Immature natural killer cell (primary cell): Measurements from ENCODE around the gene PSMD1. TPM values are rescaled to one million over a fixed set of nuclear protein-coding genes. Genes with fewer than 3 reads are reported as not detected.
"Not testable (repeated sequence)": the region's sequence is repeated elsewhere in the genome, so short reads cannot be mapped to it uniquely, and the experiment has no call there.

ENCODE experiments used
- DNase-seq, 3 donors: peaks; one replicate each; pipeline ENCODE4 v3.0.0; 2022; ENCODE audit warnings: mixed read lengths in 1 of 3
- H3K27ac Mint-ChIP-seq, 6 donors: one replicate each; pipeline ENCODE4 v1.8.0; 2020; ENCODE audit warnings: mixed read lengths in 6 of 6, mild to moderate bottlenecking in 5 of 6, inconsistent platforms in 4 of 6, moderate library complexity in 3 of 6
- H3K27me3 Mint-ChIP-seq, 3 donors: one replicate each; pipeline ENCODE4 v1.8.0; 2020 to 2021; ENCODE audit warnings: low read depth in 3 of 3, mild to moderate bottlenecking in 3 of 3, mixed read lengths in 3 of 3, moderate library complexity in 3 of 3, inconsistent platforms in 1 of 3
- H3K36me3 Mint-ChIP-seq, 3 donors: one replicate each; pipeline ENCODE4 v1.8.0; 2020; ENCODE audit warnings: mixed read lengths in 3 of 3, inconsistent platforms in 2 of 3, mild to moderate bottlenecking in 2 of 3
- H3K4me1 Mint-ChIP-seq, 2 donors: one replicate each; pipeline ENCODE4 v1.8.0; 2020; ENCODE audit warnings: inconsistent platforms in 2 of 2, mild to moderate bottlenecking in 2 of 2, mixed read lengths in 2 of 2, moderate library complexity in 1 of 2
- H3K4me3 Mint-ChIP-seq, 5 donors: one replicate each; pipeline ENCODE4 v1.8.0; 2020; ENCODE audit warnings: mild to moderate bottlenecking in 5 of 5, mixed read lengths in 5 of 5, inconsistent platforms in 3 of 5, moderate library complexity in 3 of 5
- H3K9me3 Mint-ChIP-seq, 6 donors: one replicate each; pipeline ENCODE4 v1.8.0; 2020; ENCODE audit warnings: mild to moderate bottlenecking in 6 of 6, mixed read lengths in 6 of 6, inconsistent platforms in 4 of 6, moderate library complexity in 3 of 6
- polyA plus RNA-seq, 3 donors: library from polyadenylated mRNA; unstranded; fragments of 300-500 nt; fragmentation: Illumina TruSeq; gene quantifications; one replicate each; pipeline ENCODE4 v1.2.3, GENCODE V29; 2021

Gene PSMD1
- polyA plus RNA-seq, 3 donors from 2014 or later = 35.1 to 79.2 (median 61.0) TPM

DNA sequence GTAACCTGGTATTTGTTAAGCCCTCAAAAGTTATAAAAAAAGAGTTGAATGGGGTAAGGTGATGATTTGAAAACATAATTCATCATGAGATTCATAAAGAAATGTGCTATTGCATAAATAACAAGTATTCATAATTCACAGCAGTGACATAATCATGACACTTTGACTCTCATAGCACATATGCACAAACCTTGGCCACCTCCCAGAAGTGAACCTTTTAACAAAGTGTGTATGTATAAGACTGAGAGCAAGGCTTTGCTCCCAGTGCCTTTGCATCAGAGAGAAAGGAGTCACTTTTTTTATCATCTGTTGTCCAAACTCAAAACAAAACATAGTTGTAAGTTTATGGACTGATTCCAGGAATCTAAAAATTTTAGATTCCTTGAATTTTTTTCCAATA is 83.1 kb downstream of the PSMD1 start:
- no peaks in the 10 kb centered on the region for H3K9me3 Mint-ChIP-seq
- H3K4me1 Mint-ChIP-seq = no peaks in the 10 kb centered on the region
- H3K27me3 Mint-ChIP-seq = no peaks in the 10 kb centered on the region
- no peak for DNase-seq
- peaks cover 0 to 3% (median 3%) of the 10 kb centered on the region in 3 donors for H3K36me3 Mint-ChIP-seq
- no peak overlapping the region for H3K4me3 Mint-ChIP-seq
- H3K27ac Mint-ChIP-seq = no peak overlapping the region

DNA sequence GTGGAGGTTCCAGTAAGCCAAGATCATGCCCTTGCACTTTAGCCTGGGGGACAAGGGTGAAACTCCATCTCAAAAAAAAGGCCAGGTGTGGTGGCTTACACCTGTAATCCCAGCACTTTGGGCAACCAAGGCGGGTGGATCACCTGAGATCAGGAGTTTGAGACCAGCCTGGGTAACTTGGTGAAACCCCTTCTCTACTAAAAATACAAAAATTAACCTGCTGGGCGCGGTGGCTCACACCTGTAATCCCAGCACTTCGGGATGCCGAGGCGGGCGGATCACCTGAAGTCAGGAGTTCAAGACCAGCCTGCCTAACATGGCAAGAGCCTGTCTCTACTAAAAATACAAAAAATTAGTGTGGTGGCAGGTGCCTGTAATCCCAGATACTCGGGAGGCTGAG is 84.1 kb downstream of the PSMD1 start:
- not testable (repeated sequence) for DNase-seq, H3K36me3 Mint-ChIP-seq, H3K4me3 Mint-ChIP-seq, H3K27ac Mint-ChIP-seq, H3K4me1 Mint-ChIP-seq, H3K27me3 Mint-ChIP-seq, H3K9me3 Mint-ChIP-seq

DNA sequence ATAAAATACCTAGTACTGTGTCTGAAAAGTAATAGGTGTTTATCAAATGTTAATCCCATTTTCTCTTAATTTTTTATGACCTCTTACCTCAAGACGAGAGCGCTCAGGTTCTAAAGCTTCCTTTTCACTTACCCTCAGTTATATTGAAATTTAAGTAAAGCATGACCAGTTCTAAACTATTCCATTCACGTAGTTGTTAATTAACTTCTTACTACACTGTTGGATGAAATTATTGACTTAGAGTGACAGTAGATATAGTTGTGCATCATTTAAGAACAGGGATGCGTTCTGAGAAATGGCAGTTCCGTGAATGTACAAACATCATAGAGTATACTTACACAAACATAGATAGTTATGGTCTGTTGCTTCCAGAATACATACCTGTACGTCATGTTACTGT is 88.2 kb downstream of the PSMD1 start:
- Mint-ChIP-seq H3K27me3 (no peaks in the 10 kb centered on the region), H3K4me1 (no peaks in the 10 kb centered on the region), H3K36me3 (peaks cover 23 to 30% (median 24%) of the 10 kb centered on the region in 3 donors), H3K27ac (no peak overlapping the region), H3K4me3 (no peak overlapping the region), H3K9me3 (no peaks in the 10 kb centered on the region)
- DNase-seq = no peak

DNA sequence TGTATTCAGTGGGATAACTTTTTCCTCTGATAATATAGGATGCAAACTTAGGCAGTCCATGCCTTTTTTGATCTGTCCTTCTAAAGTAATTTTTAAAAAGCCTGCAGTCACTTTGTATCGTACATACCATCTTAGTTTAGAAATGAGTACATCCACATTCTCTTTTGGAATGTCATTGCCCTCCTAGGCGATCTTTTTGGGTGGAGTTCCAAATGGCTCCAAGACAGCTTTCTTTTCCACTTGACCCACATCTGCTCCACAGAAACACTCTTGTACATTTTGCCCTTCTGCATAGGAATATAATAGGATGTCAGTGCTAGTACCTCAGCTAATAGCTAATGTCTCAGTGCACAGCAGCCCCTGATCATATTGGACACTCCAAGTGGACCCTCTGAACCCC is 90.0 kb downstream of the PSMD1 start:
- Mint-ChIP-seq H3K4me1 (no peaks in the 10 kb centered on the region), H3K4me3 (no peak overlapping the region)

DNA sequence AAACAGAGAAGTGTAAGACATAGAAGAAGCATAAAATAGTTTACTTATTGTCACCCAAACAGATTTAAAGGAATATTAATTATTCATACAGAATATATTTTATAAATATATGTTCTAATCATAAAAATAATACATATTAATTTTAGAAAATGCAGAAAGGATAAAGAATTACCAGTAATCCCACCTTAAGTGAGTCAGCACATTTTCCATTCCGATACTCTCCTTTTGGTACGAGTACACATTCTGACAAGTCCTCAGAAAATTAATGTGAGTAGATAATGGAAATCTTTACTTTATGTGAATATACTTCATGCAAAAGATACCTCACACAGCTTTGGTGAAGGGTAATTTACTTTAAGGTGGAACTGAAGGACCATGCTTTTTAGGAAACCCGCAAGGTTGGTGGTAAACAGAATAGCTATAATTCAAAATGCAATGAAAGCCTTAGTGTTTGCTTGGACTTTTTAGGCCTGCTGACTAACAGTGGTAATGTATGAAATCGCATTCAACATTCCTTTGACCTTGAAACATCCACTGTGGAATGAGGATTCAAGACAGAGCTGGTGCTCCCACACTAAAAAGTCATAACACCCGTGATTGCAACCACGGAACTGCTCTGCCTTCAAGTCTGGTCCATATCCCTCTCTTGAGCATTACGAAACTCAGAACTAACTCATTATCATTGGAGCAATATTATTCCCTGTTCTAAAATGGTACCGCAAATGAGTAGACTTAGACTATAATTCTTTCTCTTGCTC is 96.3 kb downstream of the PSMD1 start:
- Mint-ChIP-seq H3K4me1 (no peaks in the 10 kb centered on the region), H3K36me3 (peaks cover 15 to 24% (median 22%) of the 10 kb centered on the region in 3 donors), H3K9me3 (no peaks in the 10 kb centered on the region), H3K27me3 (no peaks in the 10 kb centered on the region), H3K4me3 (no peak overlapping the region), H3K27ac (no peak overlapping the region)
- DNase-seq = no peak

More for the DNA sequence above, 90.0 kb downstream of the PSMD1 start:
- Mint-ChIP-seq H3K27ac (no peak overlapping the region), H3K36me3 (peaks cover 24 to 31% (median 26%) of the 10 kb centered on the region in 3 donors), H3K27me3 (no peaks in the 10 kb centered on the region), H3K9me3 (no peaks in the 10 kb centered on the region)
- no peak for DNase-seq

DNA sequence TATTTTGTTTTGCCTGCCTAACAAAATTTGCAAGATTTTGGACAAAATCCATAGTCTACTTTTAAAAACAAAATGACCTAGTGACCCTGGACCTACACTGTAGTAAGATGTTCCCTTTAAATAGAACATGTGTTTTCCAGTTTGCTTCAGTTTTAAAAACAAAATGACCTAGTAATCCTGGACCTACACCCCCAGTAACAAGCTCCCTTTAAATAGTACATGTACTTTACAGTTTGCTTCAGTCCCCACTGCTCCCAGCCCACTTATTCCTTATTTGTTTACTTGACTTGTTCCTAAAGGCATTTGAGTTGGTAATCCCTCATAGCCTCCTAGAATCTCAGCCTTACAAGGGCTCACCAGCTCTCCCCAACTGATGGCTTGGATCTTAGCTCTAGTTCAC is 102.6 kb downstream of the PSMD1 start:
- peaks cover 4 to 13% of the 10 kb centered on the region in 2 donors for H3K4me1 Mint-ChIP-seq
- no peaks in the 10 kb centered on the region for H3K9me3 Mint-ChIP-seq
- DNase-seq = no peak
- no peak overlapping the region for H3K4me3 Mint-ChIP-seq
- no peak overlapping the region for H3K27ac Mint-ChIP-seq
- peaks cover 7 to 24% (median 16%) of the 10 kb centered on the region in 3 donors for H3K36me3 Mint-ChIP-seq
- no peaks in the 10 kb centered on the region for H3K27me3 Mint-ChIP-seq

DNA sequence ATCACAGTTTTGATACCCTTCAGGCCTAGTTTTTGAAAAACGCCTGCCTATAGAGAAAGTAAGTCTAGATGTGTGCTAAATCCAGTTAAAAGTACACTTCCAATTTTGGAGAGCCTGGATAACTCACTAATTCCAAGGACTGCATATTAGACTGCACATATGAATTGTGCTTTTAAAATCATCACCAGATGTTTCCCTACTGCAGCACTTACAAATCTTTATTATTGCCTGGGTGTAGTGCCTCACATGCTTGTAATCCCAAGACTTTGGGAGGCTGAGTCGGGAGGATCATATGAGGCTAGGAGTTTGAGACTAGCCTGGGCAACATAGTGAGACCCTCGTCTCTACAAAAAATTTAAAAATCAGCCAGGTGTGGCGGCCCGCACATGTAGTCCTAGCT is 104.0 kb downstream of the PSMD1 start:
- Mint-ChIP-seq H3K27ac (no peak overlapping the region), H3K36me3 (peaks cover 9 to 28% (median 11%) of the 10 kb centered on the region in 3 donors), H3K4me1 (peaks cover 4 to 13% of the 10 kb centered on the region in 2 donors), H3K27me3 (no peaks in the 10 kb centered on the region), H3K9me3 (no peaks in the 10 kb centered on the region), H3K4me3 (no peak overlapping the region)
- DNase-seq = no peak

DNA sequence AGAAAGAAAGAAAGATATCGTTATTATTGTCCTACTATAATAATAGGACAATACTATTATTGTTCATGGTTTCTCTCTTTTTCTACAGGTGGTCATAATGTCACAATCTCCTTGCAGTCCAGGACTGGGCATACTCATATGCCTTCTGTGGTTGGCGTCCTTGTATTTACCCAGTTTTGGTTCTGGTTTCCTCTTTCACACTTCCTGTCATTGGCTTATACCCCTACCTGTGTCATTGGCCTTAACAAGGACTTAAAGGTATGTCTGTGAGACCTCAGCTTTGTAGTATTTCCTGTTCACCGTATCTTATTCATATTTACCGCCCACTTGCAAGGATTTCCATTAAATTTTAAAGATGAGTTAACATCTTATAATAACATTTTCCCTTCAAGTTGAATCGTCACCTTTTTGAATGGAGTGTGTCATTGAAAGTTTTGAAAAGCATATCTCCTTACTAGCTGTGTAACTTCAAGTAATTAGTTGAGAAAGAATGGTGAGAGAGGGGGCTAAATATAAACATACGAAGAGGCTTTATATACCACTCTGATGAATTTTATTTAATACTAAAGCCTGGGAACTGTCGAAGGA is 104.7 kb downstream of the PSMD1 start:
- peak overlapping the region in 1 of 6 donors; percentile 8 for H3K27ac Mint-ChIP-seq

DNA sequence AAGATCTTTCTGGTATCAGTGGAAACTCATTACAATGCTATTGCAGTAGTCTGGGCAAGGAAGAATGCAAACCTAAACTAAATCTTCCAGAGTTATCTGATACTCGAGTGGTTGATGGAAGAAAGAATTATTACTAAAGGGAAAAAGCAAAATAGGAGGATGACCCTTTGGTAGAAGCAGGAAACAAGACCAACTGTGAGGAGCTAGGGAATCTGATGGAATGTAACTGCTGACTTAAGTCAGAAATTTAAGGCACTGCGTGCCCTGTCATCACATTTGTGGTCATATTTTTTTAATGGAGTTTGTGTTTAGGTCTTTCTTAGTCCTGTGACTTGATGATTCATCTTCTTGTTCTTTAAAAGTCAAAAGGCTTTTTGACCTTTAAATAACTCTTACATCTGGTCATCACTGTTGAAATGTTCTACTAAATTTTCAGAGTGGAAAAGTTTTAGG is 105.2 kb downstream of the PSMD1 start:
- H3K27ac Mint-ChIP-seq = no peak overlapping the region
- H3K4me1 Mint-ChIP-seq = peaks cover 4 to 13% of the 10 kb centered on the region in 2 donors
- H3K27me3 Mint-ChIP-seq = no peaks in the 10 kb centered on the region
- H3K36me3 Mint-ChIP-seq = peaks cover 13 to 32% (median 19%) of the 10 kb centered on the region in 3 donors
- H3K9me3 Mint-ChIP-seq = no peaks in the 10 kb centered on the region
- H3K4me3 Mint-ChIP-seq = no peak overlapping the region
- DNase-seq = no peak

More for the DNA sequence above, 104.7 kb downstream of the PSMD1 start:
- DNase-seq = no peak
- Mint-ChIP-seq H3K27me3 (no peaks in the 10 kb centered on the region), H3K9me3 (no peaks in the 10 kb centered on the region), H3K4me1 (peaks cover 4 to 13% of the 10 kb centered on the region in 2 donors), H3K36me3 (peaks cover 9 to 28% (median 15%) of the 10 kb centered on the region in 3 donors), H3K4me3 (no peak overlapping the region)

DNA sequence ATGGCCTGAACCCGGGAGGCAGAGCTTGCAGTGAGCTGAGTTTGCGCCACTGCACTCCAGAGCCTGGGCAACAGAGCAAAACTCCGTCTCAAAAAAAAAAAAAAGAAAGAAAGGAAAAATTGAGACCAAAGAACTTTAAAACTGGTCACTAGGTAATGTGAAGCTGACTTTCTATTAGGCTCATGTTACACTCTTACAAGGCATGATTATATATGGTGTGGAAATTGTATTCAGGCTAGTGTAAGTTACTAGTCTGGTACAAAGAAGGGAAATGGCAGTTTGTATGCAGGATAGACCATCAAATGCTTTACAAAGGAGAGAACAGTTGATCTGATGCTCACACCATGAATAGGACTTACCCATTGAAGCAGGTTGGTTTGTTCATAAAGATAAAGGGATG is 106.3 kb downstream of the PSMD1 start:
- H3K27ac Mint-ChIP-seq = no peak overlapping the region
- no peaks in the 10 kb centered on the region for H3K27me3 Mint-ChIP-seq
- DNase-seq = no peak
- H3K4me3 Mint-ChIP-seq = no peak overlapping the region
- peaks cover 18 to 42% (median 24%) of the 10 kb centered on the region in 3 donors for H3K36me3 Mint-ChIP-seq
- no peaks in the 10 kb centered on the region for H3K9me3 Mint-ChIP-seq
- H3K4me1 Mint-ChIP-seq = peaks cover 4 to 13% of the 10 kb centered on the region in 2 donors

DNA sequence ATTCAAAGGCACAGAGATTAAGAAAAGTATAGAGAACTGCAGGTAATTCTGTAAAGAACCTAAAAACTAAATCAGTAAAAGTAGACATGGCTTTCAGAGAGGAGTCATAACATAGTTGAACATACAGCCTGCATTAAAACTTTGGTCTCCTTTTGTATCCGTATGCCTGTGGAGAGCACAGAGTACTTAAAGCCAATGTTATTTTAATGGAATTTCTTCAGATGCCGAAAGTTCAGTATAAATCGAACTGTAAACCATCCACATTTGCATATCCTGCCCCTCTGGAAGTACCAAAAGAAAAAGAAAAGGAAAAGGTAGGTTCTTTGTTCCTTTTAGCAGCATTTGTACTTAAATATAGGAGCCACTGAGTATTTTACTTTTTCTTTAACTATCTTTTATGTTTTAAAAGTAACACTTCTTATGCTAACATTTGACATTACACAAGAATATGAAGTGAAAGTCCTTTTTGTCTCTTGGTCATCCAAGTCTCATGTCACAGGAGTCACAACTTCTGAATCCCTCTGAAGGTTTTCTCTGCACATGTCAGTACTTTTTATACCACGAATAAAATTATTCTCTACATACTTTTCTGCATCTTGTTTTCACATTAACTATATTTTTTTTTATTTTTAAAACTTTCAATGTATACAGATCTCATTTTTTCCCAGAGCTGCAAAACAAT is 106.9 kb downstream of the PSMD1 start:
- no peak overlapping the region for H3K27ac Mint-ChIP-seq

DNA sequence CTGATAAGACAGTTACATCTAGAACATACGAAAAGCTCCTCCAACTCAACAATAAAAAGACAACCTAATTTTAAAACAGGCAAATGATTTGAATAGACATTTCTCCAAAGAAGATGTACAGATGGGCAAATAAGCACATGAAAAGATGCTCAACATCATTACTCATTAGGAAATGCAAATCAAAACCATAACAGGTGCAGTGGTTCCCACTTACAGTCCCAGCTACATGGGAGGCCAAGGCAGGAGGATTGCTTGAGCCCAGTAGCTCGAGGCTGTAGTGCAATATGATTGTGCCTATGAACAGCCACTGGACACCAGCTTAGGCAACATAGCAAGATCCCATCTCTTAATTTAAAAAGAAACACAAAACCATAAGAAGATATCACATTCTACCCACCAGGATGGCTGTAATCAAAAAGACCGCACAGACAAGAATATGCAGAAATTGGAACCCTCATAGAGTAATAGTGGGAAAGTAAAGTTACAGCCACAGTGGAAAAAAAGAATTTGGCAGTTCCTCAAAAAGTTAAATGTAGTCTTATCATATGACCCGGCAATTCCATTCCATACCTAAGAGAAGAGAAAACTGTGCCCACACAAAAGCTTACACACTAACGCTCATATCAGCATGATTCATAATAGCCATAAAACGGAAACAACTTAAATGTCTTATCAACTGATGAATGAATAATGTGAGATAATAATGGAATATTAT is 111.2 kb downstream of the PSMD1 start:
- DNase-seq = no peak
- no peak overlapping the region for H3K27ac Mint-ChIP-seq
- H3K4me1 Mint-ChIP-seq = no peaks in the 10 kb centered on the region
- peaks cover 14 to 57% (median 42%) of the 10 kb centered on the region in 3 donors for H3K36me3 Mint-ChIP-seq
- no peaks in the 10 kb centered on the region for H3K9me3 Mint-ChIP-seq
- H3K4me3 Mint-ChIP-seq = no peak overlapping the region
- no peaks in the 10 kb centered on the region for H3K27me3 Mint-ChIP-seq

More for the DNA sequence above, 106.9 kb downstream of the PSMD1 start:
- Mint-ChIP-seq H3K27me3 (no peaks in the 10 kb centered on the region), H3K9me3 (no peaks in the 10 kb centered on the region), H3K36me3 (peaks cover 23 to 47% (median 28%) of the 10 kb centered on the region in 3 donors), H3K4me3 (no peak overlapping the region), H3K4me1 (peaks cover 4 to 13% of the 10 kb centered on the region in 2 donors)
- DNase-seq = no peak

DNA sequence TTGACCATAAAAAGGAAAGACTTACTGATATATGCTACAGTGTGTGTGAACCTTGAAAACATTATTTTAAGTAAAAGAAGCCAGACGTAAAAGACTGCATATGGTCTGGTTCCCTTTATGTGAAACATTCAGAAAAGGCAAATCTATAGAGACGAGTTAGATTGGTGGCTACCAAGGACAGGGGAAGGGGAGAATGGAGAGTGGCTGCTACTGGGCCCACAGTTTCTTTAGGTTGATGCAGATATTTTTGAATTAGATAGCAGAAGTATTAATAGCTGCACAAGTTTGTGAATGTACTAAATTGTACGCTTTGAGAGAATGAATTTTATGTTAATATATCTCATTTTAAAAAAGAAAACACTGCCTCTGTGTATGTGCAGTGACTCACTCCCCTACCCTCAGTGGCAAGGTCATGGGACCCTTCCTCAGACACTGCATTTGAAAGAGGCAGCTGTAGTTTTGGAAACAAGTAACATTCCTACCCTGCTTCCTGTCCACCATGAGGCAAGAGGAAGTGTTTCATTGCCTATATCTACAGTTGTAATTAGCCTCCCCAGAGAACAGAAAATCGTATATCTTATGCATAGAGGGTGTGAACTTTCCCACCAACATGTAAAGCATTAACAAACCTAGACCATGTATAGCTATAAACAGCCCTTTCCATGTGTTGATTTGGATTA is 111.9 kb downstream of the PSMD1 start:
- Mint-ChIP-seq H3K36me3 (peaks cover 14 to 53% (median 42%) of the 10 kb centered on the region in 3 donors), H3K9me3 (no peaks in the 10 kb centered on the region), H3K27ac (no peak overlapping the region)

More for the DNA sequence above, 111.9 kb downstream of the PSMD1 start:
- Mint-ChIP-seq H3K27me3 (no peaks in the 10 kb centered on the region), H3K4me3 (no peak overlapping the region), H3K4me1 (no peaks in the 10 kb centered on the region)
- no peak for DNase-seq
